Activated CD8-positive, alpha-beta memory T cell treated with anti-CD3 and anti-CD28 coated beads for 24 hours (primary cell): ENCODE results near the gene CD9.

Experiments
- DNase-seq: peaks from one replicate; pipeline ENCODE4 v3.0.0-alpha.2; 2020

CD9 gene

GRCh38 chr12:6222078-6222654 is 22.0 kb downstream of the CD9 start:
- no peak for DNase-seq

GRCh38 chr12:6223545-6223944 is 23.3 kb downstream of the CD9 start:
- DNase-seq: no peak

- DNase-seq: no peak
Measured at GRCh38 chr12:6224550-6224949, 24.4 kb downstream of the CD9 start.

GRCh38 chr12:6225630-6226001 is 25.4 kb downstream of the CD9 start:
- no peak for DNase-seq

GRCh38 chr12:6226002-6226678 is 25.9 kb downstream of the CD9 start:
- DNase-seq: no peak

- DNase-seq: no peak
Measured at GRCh38 chr12:6226679-6227051, 26.5 kb downstream of the CD9 start.

GRCh38 chr12:6228535-6229223 is 28.5 kb downstream of the CD9 start:
- DNase-seq: no peak

GRCh38 chr12:6229224-6230218 is 29.3 kb downstream of the CD9 start:
- no peak for DNase-seq

- peak; percentile 81 for DNase-seq
Measured at GRCh38 chr12:6230321-6231110, 30.3 kb downstream of the CD9 start.

GRCh38 chr12:6231359-6232268 is 31.4 kb downstream of the CD9 start:
- no peak for DNase-seq

GRCh38 chr12:6233121-6233971 is 33.1 kb downstream of the CD9 start:
- no peak for DNase-seq

GRCh38 chr12:6234214-6234613 is 34.0 kb downstream of the CD9 start:
- DNase-seq: no peak

GRCh38 chr12:6234906-6235305 is 34.7 kb downstream of the CD9 start:
- DNase-seq: no peak

GRCh38 chr12:6235499-6235898 is 35.3 kb downstream of the CD9 start:
- no peak for DNase-seq

- no peak for DNase-seq
Measured at GRCh38 chr12:6235906-6236640, 35.9 kb downstream of the CD9 start.

- DNase-seq: no peak
Measured at GRCh38 chr12:6236641-6236940, 36.4 kb downstream of the CD9 start.

GRCh38 chr12:6237830-6238229 is 37.6 kb downstream of the CD9 start:
- no peak for DNase-seq

- DNase-seq: no peak
Measured at GRCh38 chr12:6238875-6239274, 38.7 kb downstream of the CD9 start.

- no peak for DNase-seq
Measured at GRCh38 chr12:6241495-6241894, 41.3 kb downstream of the CD9 start.

- DNase-seq: no peak
Measured at GRCh38 chr12:6249580-6249979, 49.4 kb downstream of the CD9 start.
